NCI-H2171 treated with DMSO at 0.1 percent for 48 hours (cell line): Measurements from ENCODE around the gene KLHL40.

Experiments used
- DNase-seq: peaks from one replicate; lab custom pipeline; 2025; lab: John Stamatoyannopoulos, UW

The KLHL40 gene

DNA sequence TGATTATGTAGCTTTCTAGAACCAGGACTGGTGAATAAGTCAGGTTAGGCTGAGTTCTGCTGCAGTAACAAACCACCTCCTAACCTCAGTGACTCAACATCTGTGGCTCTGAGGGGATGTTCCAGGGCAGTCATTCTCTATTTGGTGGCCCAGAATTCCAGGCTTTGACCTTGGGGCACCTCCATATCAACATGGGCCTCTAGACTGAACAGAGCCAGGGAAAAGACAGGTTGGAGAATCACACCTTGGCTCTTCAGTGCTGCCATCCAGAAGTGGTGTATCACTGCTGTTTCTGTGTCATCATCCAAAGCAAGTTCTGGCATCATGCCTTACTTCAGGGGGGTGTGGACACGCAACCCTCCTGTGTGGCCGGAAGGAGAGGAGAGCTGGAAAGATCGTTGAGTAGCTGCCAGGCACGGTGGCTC, 16.5 kb upstream of the KLHL40 start:
- no peak for DNase-seq

DNA sequence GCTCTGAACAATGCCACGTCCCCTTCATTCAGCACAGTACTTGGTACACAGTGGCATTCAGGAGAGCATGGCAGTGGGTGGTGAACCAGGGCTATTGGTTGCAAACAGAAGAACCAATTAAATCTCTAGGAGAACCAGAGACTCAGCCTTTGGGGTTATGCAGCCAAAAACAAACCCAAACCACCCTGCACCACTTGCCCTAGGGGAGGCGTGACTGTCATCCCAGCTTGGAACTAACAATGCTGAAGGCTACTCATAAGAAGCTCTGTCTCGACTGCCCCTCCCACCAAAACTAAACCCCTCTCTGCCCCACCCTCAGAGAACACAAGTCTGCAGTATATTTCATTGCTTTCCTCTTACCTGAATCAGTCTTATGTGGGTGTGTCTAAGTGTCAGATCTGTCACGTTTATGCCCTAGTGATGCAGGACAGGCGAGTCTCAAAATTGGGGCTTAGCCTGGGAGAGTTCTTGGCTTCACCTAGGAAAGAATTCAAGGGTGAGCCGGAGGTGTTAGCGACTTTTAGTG, 15.2 kb upstream of the KLHL40 start:
- no peak for DNase-seq

DNA sequence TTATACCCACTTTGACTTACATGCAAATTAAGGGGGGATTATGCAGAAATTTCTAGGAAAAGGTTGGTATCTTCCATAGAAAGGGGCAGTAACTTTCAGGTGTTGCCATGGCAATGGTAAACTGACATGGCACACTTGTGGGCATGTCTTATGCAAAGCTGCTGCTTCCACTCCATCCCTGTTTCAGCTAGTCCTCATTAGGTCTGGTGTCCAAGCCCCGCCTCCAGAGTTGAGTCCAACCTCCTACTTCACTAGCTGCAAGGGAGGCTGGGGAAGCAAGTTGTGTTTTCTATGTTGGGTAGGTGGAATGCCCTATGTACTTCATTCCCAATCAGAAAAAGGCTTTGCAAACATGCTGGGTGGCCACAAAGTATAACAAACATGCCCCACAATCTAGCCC, 14.7 kb upstream of the KLHL40 start:
- DNase-seq, result no peak

DNA sequence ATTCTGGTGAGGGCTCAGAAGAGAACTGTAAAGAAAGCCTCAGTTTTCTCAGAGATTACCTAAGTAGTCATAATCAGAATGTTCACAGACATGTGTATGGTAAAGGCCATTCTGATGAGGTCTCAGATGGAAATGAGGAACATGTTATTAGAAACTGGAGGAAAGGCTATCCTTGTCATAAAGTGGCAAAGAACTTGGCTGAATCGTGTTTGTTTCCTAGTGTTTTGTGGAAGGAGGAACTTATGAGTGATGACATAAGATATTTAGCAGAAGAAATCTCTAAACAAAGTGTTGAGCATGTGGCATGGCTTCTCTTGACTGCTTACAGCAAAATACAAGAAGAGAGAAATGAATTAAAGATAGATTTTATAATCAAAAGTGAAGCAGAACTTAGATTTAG, 12.8 kb upstream of the KLHL40 start:
- DNase-seq, result no peak

DNA sequence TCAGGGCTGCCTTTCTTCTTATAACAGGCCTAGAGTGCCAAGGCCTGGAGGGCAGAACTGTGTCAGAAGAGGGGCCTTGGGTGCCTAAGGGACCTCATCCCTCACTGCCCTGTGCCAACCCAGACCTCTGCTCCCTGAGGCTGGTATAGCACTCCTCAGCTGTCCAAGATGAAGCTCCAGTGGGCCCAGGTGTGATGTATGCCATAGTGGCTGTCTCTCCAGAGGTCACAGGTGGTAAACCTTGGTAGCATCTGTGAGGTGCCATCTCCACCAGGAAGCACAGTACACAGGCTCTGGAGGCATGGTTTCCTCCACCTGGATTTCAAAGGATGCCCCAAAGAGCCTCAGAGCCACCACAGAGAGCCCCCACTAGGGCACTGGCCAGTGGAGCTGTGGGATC, 12.3 kb upstream of the KLHL40 start:
- DNase-seq, result no peak

DNA sequence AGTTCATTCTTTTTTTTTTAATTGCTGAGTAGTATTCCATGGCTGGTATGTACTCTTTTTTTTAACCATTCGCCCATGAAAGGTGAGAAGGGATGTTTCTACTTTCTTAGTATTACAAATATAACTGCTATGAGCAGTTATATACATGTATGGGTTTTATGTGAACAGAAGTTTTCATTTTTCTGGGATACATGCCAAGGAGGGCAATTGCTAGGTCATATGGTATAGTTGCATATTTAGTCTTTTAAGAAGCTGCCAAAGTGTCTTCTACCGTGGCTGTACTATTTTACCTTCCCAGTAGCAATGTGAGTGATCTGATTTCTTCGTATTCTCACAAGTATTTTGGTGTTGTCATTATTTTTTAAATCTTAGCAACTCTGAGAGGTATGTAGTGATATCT, 11.2 kb upstream of the KLHL40 start:
- peak; percentile 61 for DNase-seq

DNA sequence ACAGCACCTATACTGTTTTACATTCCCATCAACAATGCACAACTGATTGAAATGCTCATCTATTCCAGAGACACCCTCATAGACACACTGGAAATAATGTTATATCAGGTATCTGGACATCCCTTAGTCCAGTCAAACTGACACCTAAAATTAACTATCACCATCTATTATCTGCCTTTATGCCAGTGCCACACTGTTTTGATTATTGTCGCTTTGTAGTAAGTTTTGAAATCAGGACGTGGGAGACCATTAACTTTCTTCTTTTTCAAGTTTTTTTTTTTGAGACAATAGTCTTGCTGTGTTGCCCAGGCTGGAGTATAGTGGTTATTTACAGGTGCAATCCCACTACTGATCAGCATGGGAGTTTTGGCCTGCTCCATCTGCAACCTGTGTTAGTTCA, 9.4 kb upstream of the KLHL40 start:
- DNase-seq, result no peak

DNA sequence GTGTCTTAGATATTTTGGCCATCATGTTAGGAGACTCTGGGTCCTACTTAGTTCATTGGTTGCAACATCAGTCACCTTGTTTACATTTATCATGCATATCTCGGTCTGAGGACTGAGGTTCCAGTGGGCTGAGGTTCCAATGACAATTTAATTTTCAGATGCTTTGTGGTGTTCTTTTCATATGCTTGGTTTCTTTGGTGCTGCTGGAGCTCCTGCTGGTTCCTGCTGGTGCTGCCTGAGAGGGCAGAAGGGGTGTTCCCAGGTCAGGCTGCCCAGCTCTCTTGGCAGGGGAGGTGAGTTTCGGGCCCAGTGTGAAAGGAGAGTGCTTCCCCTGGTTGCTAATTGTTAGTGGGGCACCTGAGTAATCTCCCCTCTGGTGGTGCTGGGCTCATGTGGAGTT, 6.9 kb upstream of the KLHL40 start:
- DNase-seq, result no peak

DNA sequence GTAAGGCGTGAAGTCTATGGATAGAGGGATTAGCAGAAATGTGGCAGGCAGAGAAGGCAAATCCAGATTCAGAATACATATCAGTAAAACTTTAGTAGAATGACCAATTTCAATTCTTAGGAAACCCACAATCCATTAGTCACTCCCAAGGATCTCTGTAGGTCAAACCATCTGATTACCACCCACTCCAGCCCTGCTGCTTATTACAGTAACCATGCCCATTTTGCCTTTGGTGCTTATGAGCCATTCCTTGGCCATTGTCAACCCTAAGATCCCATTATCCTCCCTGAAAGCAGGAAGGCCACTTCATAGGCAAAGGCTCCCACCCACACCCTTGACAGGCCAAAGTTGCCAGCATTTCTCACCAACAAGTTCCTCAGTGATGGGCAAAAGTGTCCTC, 5.1 kb upstream of the KLHL40 start:
- no peak for DNase-seq

DNA sequence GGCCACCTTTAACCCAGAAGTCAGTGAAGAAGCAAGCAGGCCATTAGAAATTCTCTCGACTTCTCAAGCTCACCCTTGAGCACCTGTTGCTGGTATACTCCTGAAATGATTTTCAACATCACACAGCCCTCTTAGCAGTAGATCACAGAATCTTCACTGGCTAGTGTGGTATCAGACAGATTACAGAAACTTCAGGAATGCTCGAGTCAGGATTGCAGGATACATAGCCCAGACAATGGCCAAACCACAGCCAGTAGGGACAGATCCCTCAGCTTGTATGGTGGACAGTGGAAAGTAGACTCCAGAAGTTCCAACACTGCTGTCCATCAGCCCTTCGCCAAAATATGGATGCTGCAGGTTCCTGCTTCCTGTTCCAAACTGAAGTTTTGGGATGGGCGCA, 4.5 kb upstream of the KLHL40 start:
- DNase-seq, result no peak

DNA sequence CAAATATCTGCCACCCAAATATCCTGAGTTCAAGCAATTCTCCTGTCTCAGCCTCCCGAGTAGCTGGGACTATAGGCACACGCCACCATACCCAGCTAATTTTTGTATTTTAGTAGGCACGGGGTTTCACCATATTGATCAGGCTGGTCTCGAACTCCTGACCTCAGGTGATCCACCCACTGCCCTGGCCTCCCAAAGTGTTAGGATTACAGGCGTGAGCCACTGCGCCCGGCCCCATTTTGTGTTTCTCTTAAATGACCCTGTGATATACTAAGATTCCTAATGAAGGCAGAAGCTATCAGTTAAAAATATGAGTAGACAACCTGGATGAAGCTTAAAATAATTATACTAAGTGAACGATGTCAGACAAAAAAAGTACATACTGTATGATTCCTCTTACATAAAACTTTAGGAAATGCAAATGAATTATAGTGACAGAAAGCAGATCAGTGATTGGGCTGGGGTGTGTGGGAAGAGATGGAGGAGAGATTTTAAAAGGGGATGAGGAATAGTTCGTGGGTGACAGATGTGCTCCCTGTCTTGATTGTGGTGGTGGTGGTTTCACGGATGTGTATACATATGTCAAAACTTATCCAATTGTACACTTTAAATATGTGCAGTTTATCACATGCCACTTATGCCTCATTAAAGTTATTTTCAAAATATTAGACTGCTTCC, 3.8 kb upstream of the KLHL40 start:
- no peak for DNase-seq

DNA sequence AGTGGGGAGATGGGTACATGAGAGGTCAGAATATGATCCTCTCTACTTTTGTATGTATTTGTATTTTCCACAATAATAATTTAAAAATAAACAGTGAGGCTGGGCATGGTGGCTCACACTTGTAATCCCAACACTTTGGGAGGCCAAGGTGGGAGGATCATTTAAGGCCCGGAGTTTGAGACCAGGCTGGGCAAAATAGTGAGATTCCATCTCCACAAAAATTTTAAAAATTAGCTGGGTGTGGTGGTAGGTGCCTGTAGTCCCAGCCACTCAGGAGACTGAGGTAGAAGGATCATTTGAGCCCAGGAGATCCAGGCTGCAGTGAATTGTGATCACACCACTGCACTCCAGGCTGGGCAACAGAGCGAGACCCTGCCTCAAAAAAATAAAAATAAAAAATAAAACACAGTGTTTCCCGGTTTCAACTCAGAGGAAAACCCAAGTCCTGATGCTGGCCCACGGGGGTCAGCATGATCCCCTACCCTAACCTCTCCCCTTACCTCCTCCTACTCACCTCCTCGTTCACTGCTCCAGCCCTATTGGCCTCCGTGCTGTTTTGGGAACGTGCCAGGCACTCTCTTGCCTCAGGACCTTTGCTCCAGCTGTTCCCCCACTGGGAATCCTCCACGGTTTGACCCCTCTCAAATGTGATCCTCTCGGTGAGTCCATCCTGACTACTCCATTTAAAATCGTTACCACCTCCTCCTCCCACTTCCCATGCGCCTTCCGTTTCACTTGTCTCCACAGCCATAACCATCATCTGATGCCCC, 2.9 kb upstream of the KLHL40 start:
- DNase-seq, result no peak

DNA sequence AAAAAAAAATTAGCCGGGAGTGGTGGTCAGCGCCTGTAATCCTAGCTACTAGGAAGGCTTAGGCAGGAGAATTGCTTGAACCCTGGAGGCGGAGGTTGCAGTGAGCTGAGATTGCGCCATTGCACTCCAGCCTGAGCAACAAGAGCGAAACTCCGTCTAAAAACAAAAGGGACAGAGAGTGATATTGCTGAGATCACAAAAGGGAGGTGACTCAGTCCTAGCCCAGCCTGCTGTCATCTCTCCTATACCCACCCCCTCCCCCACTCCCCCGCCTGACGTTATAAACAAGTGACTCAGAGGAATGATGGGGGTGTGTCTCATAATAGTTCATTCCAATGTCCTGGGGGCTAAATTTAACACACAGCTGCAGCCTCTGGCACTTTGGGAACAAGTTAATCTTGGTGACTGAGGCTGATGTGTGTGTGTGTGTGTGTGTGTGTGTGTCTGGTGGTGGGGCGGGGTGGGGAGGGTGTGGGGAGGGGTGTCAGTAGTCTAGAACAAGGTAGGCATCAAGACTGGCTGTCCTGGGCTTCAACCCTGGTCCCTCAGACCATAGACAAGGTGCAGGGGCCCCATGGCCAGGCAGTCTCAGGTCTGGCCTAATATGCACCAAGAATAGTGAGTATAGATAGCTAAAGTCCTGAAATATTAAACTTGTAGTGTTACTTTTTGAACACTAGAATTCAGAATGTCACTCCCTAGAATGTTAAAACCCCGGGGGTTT, 1.3 kb upstream of the KLHL40 start:
- no peak for DNase-seq

DNA sequence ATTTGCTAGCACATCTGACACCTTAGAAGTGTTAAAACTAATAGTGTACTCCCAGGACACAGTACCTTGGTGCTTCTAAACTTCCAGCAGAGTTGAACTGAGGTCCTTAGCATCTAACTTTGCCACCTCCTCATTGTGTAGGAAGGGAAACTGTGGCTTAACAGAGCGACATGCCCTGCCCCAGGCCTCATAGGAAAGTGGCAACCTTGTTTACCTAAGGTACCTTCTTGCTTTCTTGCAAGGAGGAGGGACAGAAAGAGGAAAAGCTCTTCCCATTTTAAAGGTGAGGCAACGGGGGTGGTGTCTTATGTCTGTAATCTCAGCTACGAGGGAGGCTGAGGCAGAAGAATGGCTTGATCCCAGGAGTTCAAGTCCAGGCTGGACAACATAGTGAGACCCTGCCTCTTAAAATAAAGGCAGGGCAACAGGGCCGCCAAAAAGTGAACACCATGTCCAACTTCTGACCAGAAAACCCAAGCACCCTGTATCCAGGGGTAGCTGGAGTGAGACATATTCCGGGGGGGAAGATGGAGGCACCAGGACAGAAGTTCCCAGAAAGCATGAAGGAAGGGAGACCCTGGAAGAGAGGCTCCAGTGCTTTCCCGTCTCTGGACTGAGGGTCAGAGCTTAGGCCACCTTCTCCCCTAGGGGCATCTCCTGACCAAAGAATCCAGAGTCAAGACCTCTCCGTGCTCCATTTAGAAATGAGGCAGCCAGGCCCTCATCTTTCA, 540 bp upstream of the KLHL40 start:
- DNase-seq, result no peak

DNA sequence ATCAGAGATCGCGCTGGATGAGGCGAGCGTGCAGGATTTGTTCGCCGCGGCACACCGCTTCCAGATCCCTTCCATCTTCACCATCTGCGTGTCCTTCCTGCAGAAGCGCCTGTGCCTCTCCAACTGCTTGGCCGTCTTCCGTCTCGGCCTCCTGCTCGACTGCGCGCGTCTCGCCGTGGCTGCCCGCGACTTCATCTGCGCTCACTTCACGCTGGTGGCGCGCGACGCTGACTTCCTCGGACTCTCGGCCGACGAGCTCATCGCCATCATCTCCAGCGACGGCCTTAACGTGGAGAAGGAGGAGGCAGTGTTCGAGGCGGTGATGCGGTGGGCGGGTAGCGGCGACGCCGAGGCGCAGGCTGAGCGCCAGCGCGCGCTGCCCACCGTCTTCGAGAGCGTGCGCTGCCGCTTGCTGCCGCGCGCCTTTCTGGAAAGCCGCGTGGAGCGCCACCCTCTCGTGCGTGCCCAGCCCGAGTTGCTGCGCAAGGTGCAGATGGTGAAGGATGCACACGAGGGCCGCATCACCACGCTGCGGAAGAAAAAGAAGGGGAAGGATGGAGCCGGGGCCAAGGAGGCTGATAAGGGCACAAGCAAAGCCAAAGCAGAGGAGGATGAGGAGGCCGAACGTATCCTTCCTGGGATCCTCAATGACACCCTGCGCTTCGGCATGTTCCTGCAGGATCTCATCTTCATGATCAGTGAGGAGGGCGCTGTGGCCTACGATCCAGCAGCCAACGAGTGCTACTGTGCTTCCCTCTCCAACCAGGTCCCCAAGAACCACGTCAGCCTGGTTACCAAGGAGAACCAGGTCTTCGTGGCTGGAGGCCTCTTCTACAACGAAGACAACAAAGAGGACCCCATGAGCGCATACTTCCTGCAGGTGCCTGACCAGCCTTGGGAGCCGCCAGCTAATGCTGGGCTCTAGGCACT, 819 bp downstream of the KLHL40 start:
- DNase-seq, result no peak

DNA sequence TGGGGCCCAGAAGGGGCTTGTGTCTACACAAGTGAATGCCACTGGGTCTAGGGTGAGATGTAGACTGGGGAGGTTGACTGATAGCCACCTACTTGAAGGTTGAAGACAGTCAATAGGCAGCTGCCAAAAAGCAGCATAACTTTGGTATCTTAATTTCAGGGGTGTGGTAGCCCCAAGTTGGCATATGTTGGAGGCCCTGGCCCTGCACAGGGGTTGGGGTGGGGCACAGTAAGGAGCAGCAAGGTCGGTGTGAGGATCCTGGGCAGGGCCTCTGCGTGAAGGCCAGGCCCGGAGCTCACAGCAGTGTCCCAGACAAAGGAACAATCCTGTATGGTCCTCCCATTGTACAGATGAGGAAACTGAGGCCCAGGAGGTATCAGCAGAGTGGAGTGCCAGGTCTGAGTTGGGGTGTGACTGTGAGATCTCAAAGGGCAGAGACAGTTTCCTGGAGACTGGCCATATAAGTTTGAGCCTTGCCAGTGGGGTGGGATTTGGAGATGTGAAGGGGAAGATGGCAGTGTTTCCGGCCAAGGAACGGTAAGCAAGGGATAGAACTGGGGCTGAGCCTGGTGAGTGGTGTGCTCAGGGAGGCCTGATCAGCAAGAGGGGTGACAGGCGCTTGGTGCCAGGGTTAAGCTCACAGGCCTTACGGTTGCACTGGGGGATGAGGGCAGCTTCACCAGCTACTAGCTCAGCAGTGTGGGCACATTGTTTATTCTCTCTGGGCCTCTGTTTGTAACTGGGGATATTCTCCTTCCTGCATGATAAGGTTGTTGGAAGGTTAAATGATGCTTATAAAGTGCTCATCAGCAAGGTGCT, 1.7 kb downstream of the KLHL40 start:
- DNase-seq, result no peak

DNA sequence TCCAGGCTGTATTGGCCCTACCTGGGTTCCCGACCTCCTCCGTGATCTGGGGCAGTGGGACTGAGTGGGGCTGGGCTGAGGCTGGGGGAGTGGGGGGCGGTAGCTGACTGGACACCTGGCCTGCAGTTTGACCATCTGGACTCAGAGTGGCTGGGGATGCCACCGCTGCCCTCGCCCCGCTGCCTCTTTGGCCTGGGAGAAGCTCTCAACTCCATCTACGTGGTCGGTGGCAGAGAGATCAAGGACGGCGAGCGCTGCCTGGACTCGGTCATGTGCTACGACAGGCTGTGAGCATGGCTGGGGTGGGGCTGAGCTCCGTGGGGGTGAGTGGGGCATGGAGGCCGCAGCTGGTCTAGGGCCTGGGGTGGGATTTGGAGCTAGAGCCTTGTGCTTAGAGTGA, 2.7 kb downstream of the KLHL40 start:
- DNase-seq, result no peak

DNA sequence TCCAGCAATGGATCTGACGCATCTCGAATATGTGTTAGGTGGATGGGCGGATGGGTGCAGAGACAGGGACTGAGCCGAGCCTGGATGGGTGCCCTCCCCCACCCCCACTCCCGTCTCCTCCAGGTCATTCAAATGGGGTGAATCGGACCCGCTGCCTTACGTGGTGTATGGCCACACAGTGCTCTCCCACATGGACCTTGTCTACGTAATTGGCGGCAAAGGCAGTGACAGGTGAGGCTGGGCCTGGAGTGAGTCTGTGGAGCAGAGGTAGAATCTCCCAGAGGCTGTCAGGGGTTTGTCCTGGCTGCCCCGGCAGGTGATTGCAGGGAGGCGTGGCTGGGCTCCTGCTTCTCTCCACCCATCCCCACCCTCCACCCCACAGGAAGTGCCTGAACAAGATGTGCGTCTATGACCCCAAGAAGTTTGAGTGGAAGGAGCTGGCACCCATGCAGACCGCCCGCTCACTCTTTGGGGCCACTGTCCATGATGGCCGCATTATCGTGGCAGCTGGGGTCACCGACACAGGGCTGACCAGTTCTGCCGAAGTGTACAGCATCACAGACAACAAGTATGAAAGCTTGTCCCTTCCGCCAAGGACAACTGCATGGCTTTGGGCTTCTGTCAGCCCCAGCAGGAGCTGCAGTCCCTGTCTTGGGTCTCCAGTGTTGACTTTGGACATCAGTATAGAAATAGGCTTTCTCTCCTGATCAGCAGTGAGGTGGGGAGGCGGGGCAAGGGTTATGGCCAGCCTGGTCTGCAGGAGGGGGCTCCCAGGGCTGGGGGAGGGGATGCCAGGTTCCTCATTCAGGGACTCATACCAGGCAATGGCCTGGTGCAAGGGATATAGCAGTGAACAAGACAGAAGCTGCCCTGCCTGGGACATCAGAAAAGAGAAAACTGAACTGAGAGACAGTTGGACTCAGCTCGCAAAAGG, 3.4 kb downstream of the KLHL40 start:
- DNase-seq, result no peak

DNA sequence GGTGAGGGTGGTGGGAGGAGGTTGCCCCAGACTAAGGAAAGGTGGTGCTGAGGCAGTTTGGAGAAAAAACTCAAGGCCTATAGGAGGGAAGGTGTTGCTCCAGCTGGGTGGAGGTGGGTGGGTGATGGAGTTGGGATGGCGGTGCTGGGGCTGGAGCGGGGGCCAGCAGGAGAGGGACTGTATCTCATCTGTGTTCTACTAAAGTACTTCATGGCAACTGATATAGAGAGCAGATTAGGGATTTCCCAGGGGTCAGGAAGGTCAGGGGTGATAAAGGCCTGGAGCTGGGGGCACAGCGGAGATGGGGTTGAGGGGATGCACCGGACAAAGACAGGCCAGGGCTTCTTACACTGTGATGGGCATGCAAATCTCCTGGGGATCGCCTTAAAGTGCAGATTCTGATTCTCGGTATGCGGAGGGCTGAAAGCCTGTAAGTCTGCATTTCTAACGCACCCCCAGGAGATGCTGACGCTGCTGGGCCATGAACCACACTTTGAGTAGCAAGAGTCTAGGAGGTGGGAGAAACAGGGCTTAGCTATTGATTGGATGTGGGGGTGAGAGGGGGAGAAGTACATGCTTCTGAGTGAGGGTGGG, 4.2 kb downstream of the KLHL40 start:
- no peak for DNase-seq
